K562 (cell line): ENCODE measurements around the gene CXorf65.

ENCODE experiments used
- FOXM1 ChIP-seq, 2 experiments: fragments of 450-650 bp in 1 of 2; sonication (generic) in 1 of 2; formaldehyde crosslinking in 1 of 2; IDR thresholded peaks; 2 replicates each; pipeline versions ENCODE4 v1.6.1 to v1.9.0; 2017 to 2022; ENCODE audit warnings: low read depth in 2 of 2, mild to moderate bottlenecking in 2 of 2, missing genetic modification reagents in 1 of 2, moderate library complexity in 1 of 2
- GTF2F1 ChIP-seq: IDR thresholded peaks from 2 replicates; pipeline ENCODE4 v1.6.1; 2011; ENCODE audit warnings: low read depth, low read length, improper control_type of control experiment
- KAT8 ChIP-seq: fragments of 450-650 bp; IDR thresholded peaks from 2 replicates; pipeline ENCODE4 v1.6.1; 2016; ENCODE audit warnings: low read depth, mild to moderate bottlenecking
- MLLT1 ChIP-seq, 2 experiments: fragments of 450-650 bp; IDR thresholded peaks; 2 replicates each; pipeline ENCODE4 v1.6.1; 2016
- PATZ1 ChIP-seq: fragments of 250-450 bp; sonication (Bioruptor Pico); IDR thresholded peaks from 2 replicates; pipeline ENCODE4 v1.5.0; 2020; ENCODE audit warnings: mild to moderate bottlenecking, borderline replicate concordance
- PTRF ChIP-seq: fragments of 450-650 bp; IDR thresholded peaks from 2 replicates; pipeline ENCODE4 v1.6.1; 2016; ENCODE audit warnings: mild to moderate bottlenecking, missing genetic modification characterization, missing compliant biosample characterization
- SREBF2 ChIP-seq: sonication (generic); formaldehyde crosslinking; IDR thresholded peaks from 2 replicates; pipeline ENCODE4 v1.4.0; 2020; ENCODE audit warnings: mild to moderate bottlenecking, missing genetic modification reagents
- TF ChIP-seq, protein P1 (sequence below), 3 experiments: IDR thresholded peaks in 2 of 3; conservative IDR thresholded peaks in 1 of 3; 2 replicates each; pipeline ENCODE4 v1.5.1; 2011 to 2012; ENCODE audit warnings: low read length in 3 of 3, mild to moderate bottlenecking in 3 of 3, control low read depth in 2 of 3, improper control_type of control experiment in 1 of 3, inconsistent platforms in 1 of 3, low read depth in 1 of 3, mixed read lengths in 1 of 3, moderate library complexity in 1 of 3; ENCODE audit not compliant: insufficient read depth in 2 of 3

DNA sequence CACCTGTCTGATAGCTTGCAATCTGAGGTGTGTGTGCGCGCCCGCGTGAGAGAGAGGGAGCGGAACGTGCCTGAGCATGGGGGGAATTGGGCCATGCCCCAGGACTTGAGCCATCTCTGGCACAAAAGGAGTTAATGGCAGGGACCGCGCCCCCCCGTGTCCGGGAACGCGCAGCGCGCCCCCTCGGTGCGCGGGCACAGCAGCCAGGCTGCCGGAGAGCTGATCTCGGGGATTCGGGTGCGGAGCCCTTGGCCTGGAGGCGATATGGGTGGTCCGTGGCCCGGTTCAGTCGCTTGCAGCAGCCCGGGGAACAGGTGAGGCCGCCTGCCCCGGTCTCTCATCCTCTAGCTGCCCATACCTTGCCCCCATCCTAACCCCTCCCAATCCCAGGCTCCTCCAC, 38.1 kb upstream of the CXorf65 start, which contains the start of gene NLGN3:
- TF ChIP-seq MLLT1 (IDR thresholded peaks at IDR 0.05): no peak
- TF ChIP-seq KAT8: no peak
- no peak for TF ChIP-seq SREBF2 (CRISPR knock-in tag)
- TF ChIP-seq, protein P1, sequence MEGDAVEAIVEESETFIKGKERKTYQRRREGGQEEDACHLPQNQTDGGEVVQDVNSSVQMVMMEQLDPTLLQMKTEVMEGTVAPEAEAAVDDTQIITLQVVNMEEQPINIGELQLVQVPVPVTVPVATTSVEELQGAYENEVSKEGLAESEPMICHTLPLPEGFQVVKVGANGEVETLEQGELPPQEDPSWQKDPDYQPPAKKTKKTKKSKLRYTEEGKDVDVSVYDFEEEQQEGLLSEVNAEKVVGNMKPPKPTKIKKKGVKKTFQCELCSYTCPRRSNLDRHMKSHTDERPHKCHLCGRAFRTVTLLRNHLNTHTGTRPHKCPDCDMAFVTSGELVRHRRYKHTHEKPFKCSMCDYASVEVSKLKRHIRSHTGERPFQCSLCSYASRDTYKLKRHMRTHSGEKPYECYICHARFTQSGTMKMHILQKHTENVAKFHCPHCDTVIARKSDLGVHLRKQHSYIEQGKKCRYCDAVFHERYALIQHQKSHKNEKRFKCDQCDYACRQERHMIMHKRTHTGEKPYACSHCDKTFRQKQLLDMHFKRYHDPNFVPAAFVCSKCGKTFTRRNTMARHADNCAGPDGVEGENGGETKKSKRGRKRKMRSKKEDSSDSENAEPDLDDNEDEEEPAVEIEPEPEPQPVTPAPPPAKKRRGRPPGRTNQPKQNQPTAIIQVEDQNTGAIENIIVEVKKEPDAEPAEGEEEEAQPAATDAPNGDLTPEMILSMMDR (IDR thresholded peaks at IDR 0.05 in 2 of 3, conservative IDR thresholded peaks at IDR 0.05 in 1 of 3; ENCODE audit: insufficient read depth in 2 of 3, low read depth in 1 of 3, low read length in 3 of 3): no peak
- TF ChIP-seq GTF2F1: no peak
- TF ChIP-seq FOXM1 (IDR thresholded peaks at IDR 0.05; ENCODE audit: low read depth): no peak
- no peak for TF ChIP-seq FOXM1 (CRISPR knock-in tag; IDR thresholded peaks at IDR 0.05; ENCODE audit: low read depth)
- TF ChIP-seq PTRF (tag): no peak
- no peak for TF ChIP-seq PATZ1 (CRISPR knock-in tag)
